Testis (tissue), 3 donors: ENCODE measurements around the gene LLPH. TPM values are rescaled to one million over a fixed set of nuclear protein-coding genes. Genes with fewer than 3 reads are reported as not detected.

Experiments
- DNase-seq: peaks from one replicate; pipeline ENCODE4 v3.0.0-alpha.2; 2019
- H3K27ac ChIP-seq, 2 donors: fragments of 200-600 bp; sonication (generic); one replicate each; pipeline ENCODE4 v1.5.1; 2019
- H3K27me3 ChIP-seq: fragments of 200-600 bp; sonication (generic); one replicate; pipeline ENCODE4 v1.5.1; 2019
- H3K36me3 ChIP-seq: fragments of 200-600 bp; sonication (generic); one replicate; pipeline ENCODE4 v1.5.1; 2017; ENCODE audit warnings: low read depth; ENCODE audit errors: missing control alignments
- H3K4me1 ChIP-seq: fragments of 200-600 bp; sonication (generic); one replicate; pipeline ENCODE4 v1.5.1; 2019
- H3K4me3 ChIP-seq, 2 donors: fragments of 200-600 bp; sonication (generic); one replicate each; pipeline ENCODE4 v1.5.1; 2017 to 2019
- H3K9me3 ChIP-seq: fragments of 200-600 bp; sonication (generic); one replicate; pipeline ENCODE4 v1.5.1; 2017
- POLR2A ChIP-seq: fragments of 450-650 bp; IDR thresholded peaks from one replicate; pipeline ENCODE4 v1.6.1; 2017; ENCODE audit warnings: antibody characterized with exemption, mild to moderate bottlenecking, moderate library complexity
- WGBS, 2 donors: methylation state at CpG; one replicate each; pipeline ENCODE4 v1.1.5; 2018; 5-methylcytosine and 5-hydroxymethylcytosine counted together
- intact Hi-C: fragments of 100-400 bp; cut with DNase I; formaldehyde crosslinking; loops from one replicate; pipeline ENCODE4 v1.15.1; 2023; ENCODE audit warnings: low total_unique reads
- polyA plus RNA-seq: library from polyadenylated mRNA; stranded (reverse); fragments of 350-450 nt; fragmentation: Illumina TruSeq; extraction: RNeasy Lipid Tissue Mini Kit (QIAGEN cat#74804); gene quantifications from one replicate; pipeline ENCODE4 v1.2.3, GENCODE V29; 2014; ENCODE audit warnings: low read depth, low replicate concordance; ENCODE audit not compliant: insufficient read depth
- total RNA-seq, 2 donors: library from RNA; depleted of rRNA; stranded (reverse); fragments of >200 nt; gene quantifications; one replicate each; pipeline ENCODE4 v1.2.3, GENCODE V29; 2016
- TF ChIP-seq, protein P1 (sequence below), 3 experiments: fragments of 450-650 bp in 2 of 3; fragments of 200-600 bp in 1 of 3; sonication (generic) in 1 of 3; IDR thresholded peaks; one replicate each; pipeline ENCODE4 v1.5.1; 2016 to 2019; ENCODE audit warnings: antibody characterized with exemption in 3 of 3, mild to moderate bottlenecking in 2 of 3, moderate library complexity in 1 of 3

The LLPH gene
- total and polyA plus RNA-seq, 3 donors from 2014 or later = 12.9 to 36.5 (median 17.3) TPM

DNA sequence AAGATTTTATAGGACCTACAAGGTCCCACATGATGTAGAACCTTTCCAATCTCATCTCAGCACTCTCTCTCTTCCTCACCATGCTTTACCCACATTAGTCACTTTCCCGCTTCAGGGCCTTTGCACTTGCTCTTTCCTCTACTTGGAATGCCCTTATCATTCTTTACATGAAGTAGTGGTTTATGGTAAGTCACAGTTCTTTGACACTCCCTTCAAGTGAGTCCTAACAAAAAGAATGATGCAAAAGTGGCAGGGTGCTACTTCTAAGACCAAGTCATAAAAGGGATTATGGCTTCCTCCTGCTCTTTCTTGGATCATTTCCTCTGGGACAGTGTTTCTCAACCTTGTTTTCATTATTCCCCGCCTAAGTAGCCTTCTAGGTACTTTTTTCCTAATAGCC lies 26.1 kb upstream of the LLPH start:
- Histone ChIP-seq H3K9me3 (no peaks in the 10 kb centered on the region), H3K27me3 (no peaks in the 10 kb centered on the region), H3K4me3 (no peak overlapping the region), H3K27ac (no peak overlapping the region), H3K4me1 (no peaks in the 10 kb centered on the region), H3K36me3 (no peaks in the 10 kb centered on the region)
- 95 to 96% methylated on average over 2 of the region's 2 CpGs for WGBS, 2 donors
- no peak for DNase-seq
- intact Hi-C loops = no loop called here
- no peak for TF ChIP-seq POLR2A
- TF ChIP-seq, protein P1, sequence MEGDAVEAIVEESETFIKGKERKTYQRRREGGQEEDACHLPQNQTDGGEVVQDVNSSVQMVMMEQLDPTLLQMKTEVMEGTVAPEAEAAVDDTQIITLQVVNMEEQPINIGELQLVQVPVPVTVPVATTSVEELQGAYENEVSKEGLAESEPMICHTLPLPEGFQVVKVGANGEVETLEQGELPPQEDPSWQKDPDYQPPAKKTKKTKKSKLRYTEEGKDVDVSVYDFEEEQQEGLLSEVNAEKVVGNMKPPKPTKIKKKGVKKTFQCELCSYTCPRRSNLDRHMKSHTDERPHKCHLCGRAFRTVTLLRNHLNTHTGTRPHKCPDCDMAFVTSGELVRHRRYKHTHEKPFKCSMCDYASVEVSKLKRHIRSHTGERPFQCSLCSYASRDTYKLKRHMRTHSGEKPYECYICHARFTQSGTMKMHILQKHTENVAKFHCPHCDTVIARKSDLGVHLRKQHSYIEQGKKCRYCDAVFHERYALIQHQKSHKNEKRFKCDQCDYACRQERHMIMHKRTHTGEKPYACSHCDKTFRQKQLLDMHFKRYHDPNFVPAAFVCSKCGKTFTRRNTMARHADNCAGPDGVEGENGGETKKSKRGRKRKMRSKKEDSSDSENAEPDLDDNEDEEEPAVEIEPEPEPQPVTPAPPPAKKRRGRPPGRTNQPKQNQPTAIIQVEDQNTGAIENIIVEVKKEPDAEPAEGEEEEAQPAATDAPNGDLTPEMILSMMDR (IDR thresholded peaks at IDR 0.05) = no peak

GRCh38 chr12:66154776-66155175 lies 24.2 kb upstream of the LLPH start:
- DNase-seq = no peak
- Histone ChIP-seq H3K27me3 (no peaks in the 10 kb centered on the region), H3K27ac (no peak overlapping the region), H3K9me3 (no peaks in the 10 kb centered on the region), H3K36me3 (no peaks in the 10 kb centered on the region), H3K4me3 (no peak overlapping the region), H3K4me1 (no peaks in the 10 kb centered on the region)
- intact Hi-C loops = no loop called here
- no peak for TF ChIP-seq POLR2A
- TF ChIP-seq, protein P1 (IDR thresholded peaks at IDR 0.05) = no peak

GRCh38 chr12:66152732-66153131 lies 22.2 kb upstream of the LLPH start:
- intact Hi-C loops = no loop called here
- no peak overlapping the region for H3K27ac ChIP-seq

GRCh38 chr12:66149702-66150398 lies 19.3 kb upstream of the LLPH start:
- Histone ChIP-seq H3K27me3 (no peaks in the 10 kb centered on the region), H3K27ac (no peak overlapping the region), H3K9me3 (no peaks in the 10 kb centered on the region), H3K4me3 (no peak overlapping the region), H3K36me3 (no peaks in the 10 kb centered on the region), H3K4me1 (no peaks in the 10 kb centered on the region)
- DNase-seq = no peak
- no peak for TF ChIP-seq POLR2A
- TF ChIP-seq, protein P1 (IDR thresholded peaks at IDR 0.05) = peak in 2 of 3 experiments; percentile 5 to 13
- 86 to 87% methylated on average over 5 of the region's 5 CpGs for WGBS, 2 donors
- intact Hi-C loops = no loop called here

More at GRCh38 chr12:66152732-66153131, 22.2 kb upstream of the LLPH start:
- Histone ChIP-seq H3K4me1 (no peaks in the 10 kb centered on the region), H3K9me3 (no peaks in the 10 kb centered on the region), H3K4me3 (no peak overlapping the region), H3K27me3 (no peaks in the 10 kb centered on the region), H3K36me3 (no peaks in the 10 kb centered on the region)
- WGBS, 2 donors = 78 to 90% methylated on average over 1 of the region's 1 CpG
- TF ChIP-seq POLR2A = no peak
- TF ChIP-seq, protein P1 (IDR thresholded peaks at IDR 0.05) = no peak
- no peak for DNase-seq
